Activated naive CD4-positive, alpha-beta T cell treated with anti-CD3 and anti-CD28 coated beads for 36 hours (primary cell): ENCODE measurements around the gene POLR1B. TPM values are rescaled to one million over a fixed set of nuclear protein-coding genes. Genes with fewer than 3 reads are reported as not detected.
"Not testable (repeated sequence)": the region's sequence is repeated elsewhere in the genome, so short reads cannot be mapped to it uniquely, and the experiment has no call there.

Source experiments
- CTCF ChIA-PET: fragments of 350-600 bp; sonication (Branson Sonifier 250); formaldehyde crosslinking; loops from one replicate; lab custom pipeline; 2021; ENCODE audit warnings: antibody characterized with exemption; lab: Charles Lee
- DNase-seq: peaks from one replicate; pipeline ENCODE4 v3.0.0-alpha.2; 2020
- H3K27ac Mint-ChIP-seq: one replicate; pipeline ENCODE4 v1.8.0; 2021; ENCODE audit warnings: mild to moderate bottlenecking, mixed read lengths
- H3K27me3 Mint-ChIP-seq: one replicate; pipeline ENCODE4 v1.8.0; 2021; ENCODE audit warnings: low read depth, mixed read lengths
- H3K36me3 Mint-ChIP-seq: one replicate; pipeline ENCODE4 v1.8.0; 2021; ENCODE audit warnings: low read depth, mixed read lengths
- H3K4me1 Mint-ChIP-seq: one replicate; pipeline ENCODE4 v1.8.0; 2021; ENCODE audit warnings: low read depth, mixed read lengths
- H3K4me3 Mint-ChIP-seq: one replicate; pipeline ENCODE4 v1.8.0; 2021; ENCODE audit warnings: mild to moderate bottlenecking, moderate library complexity, mixed read lengths
- H3K9me3 Mint-ChIP-seq: one replicate; pipeline ENCODE4 v1.8.0; 2021; ENCODE audit warnings: mixed read lengths
- intact Hi-C: fragments of 100-400 bp; cut with micrococcal nuclease; formaldehyde crosslinking; loops from one replicate; pipeline ENCODE4 v1.15.1; 2023
- total RNA-seq, 2 experiments: library from RNA; stranded (reverse); gene quantifications; one replicate each; pipeline ENCODE4 v1.2.3, GENCODE V29; 2021

Gene POLR1B
- total RNA-seq, 2 experiments from 2014 or later: 34.5 to 36.1 TPM

DNA sequence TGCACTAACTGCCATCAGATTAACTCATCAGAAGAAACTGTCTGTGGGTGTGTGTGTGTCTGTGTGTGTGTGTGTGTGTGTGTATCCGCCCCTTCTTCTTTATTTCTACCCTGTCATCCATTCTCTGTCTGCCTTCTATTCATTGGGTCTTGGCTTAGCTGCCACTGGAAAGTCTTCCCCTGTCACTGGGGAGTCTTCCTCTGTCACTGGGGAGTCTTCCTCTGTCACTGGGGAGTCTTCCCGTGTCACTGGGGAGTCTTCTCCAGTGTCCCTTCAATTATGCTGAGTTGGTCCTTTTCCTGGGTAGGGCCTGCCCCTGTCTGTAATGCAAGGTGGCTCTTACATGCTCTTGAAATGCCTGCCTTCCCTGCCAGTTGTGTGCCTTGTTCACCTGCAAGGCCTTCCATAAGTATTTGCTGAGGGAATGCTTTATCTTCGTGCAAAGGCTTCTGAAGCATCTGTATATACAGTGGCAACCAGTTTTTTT, 18.9 kb upstream of the POLR1B start:
- CTCF ChIA-PET: no interaction called here
- Mint-ChIP-seq H3K27me3 (no peaks in the 10 kb centered on the region), H3K27ac (no peak overlapping the region)

DNA sequence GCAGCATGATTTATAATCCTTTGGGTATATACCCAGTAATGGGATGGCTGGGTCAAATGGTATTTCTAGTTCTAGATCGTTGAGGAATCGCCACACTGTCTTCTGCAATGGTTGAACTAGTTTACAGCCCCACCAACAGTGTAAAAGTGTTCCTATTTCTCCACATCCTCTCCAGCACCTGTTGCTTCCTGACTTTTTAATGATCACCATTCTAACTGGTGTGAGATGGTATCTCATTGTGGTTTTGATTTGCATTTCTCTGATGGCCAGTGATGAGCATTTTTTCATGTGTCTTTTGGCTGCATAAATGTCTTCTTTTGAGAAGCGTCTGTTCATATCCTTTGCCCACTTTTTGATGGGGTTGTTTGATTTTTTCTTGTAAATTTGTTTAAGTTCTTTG, 18.0 kb upstream of the POLR1B start:
- CTCF ChIA-PET, H3K27ac Mint-ChIP-seq, H3K4me3 Mint-ChIP-seq, H3K4me1 Mint-ChIP-seq, H3K27me3 Mint-ChIP-seq, DNase-seq, H3K9me3 Mint-ChIP-seq: not testable (repeated sequence)
- intact Hi-C loops: loop anchor here (5.0 kb wide), 1 partner anchor 178 kb away; no protein-coding TSS in a partner anchor
- peaks cover 48% of the 10 kb centered on the region for H3K36me3 Mint-ChIP-seq

More for the DNA sequence above, 18.9 kb upstream of the POLR1B start:
- DNase-seq: no peak
- Mint-ChIP-seq H3K9me3 (no peaks in the 10 kb centered on the region), H3K36me3 (peaks cover 52% of the 10 kb centered on the region), H3K4me3 (no peak overlapping the region), H3K4me1 (no peaks in the 10 kb centered on the region)
- intact Hi-C loops: loop anchor here (5.0 kb wide), 1 partner anchor 179 kb away; no protein-coding TSS in a partner anchor

DNA sequence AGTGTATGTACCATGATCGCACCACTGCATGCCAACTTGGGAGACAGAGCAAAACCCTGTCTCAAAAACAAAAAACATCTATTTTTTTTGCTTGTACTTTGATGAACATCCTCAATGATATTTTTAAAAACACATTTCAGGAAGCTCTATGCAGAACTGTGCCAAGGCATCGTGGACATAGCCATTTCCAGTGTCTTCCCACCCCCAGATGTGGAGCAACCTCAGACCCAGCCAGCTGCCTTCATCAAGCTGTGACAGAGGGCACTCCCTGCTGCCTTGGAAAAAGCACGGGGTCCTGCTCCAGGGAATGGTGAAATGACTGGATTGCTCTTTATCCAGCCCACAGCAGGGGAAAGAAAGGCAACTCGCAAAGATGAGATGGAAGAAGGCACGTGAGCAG, 13.7 kb upstream of the POLR1B start:
- intact Hi-C loops: no loop called here
- Mint-ChIP-seq H3K27ac (no peak overlapping the region), H3K36me3 (peaks cover 34% of the 10 kb centered on the region)

DNA sequence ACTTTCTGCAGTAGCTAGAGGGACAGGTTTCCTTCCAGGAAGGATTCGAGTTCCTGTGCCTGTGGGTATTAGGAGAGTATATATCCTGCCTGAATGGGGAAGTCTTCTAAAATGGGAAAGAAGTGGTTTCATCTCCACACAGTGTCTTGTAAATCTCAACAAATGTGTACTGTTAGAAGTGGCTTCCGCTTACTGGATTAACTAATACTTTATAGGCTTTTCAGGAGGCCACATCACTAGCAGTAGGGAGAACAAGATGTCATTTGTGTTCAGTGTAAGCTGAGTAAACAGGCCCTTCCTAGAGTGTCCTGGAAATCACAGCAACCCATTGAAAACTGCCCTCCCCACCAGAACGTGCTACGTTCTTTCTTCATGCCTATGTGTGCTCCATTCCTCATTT, 12.5 kb upstream of the POLR1B start:
- H3K9me3 Mint-ChIP-seq: no peaks in the 10 kb centered on the region
- DNase-seq: no peak
- intact Hi-C loops: no loop called here
- no peaks in the 10 kb centered on the region for H3K27me3 Mint-ChIP-seq
- peaks cover 29% of the 10 kb centered on the region for H3K36me3 Mint-ChIP-seq
- H3K27ac Mint-ChIP-seq: no peak overlapping the region
- H3K4me3 Mint-ChIP-seq: no peak overlapping the region
- no peaks in the 10 kb centered on the region for H3K4me1 Mint-ChIP-seq
- CTCF ChIA-PET: no interaction called here

More for the DNA sequence above, 13.7 kb upstream of the POLR1B start:
- CTCF ChIA-PET: interaction anchor here (0.6 to 1.0 kb wide), 2 partner anchors 40 to 48 kb away, joined by 3 to 8 read pairs; no protein-coding TSS in a partner anchor
- no peak overlapping the region for H3K4me3 Mint-ChIP-seq
- no peaks in the 10 kb centered on the region for H3K27me3 Mint-ChIP-seq
- H3K9me3 Mint-ChIP-seq: no peaks in the 10 kb centered on the region
- H3K4me1 Mint-ChIP-seq: no peaks in the 10 kb centered on the region
- DNase-seq: no peak

DNA sequence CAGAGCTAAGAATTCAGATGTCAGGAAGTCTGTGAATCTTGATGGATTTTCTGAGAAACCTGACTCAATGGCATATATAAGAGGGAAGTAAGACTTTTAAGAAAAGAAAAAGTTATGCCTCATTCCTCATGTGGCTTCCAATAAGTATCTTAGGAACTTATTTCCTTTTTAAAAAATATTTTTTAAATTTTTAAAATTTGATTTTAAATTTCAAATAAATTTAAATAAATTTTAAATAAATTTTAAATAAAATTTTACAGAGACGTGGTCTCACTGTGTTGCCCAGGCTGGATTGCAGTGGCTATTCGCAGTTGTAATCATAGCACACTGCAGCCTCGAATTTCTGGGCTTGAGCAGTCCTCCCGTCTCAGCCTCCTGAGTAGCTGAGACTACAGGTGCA, 11.5 kb upstream of the POLR1B start:
- intact Hi-C loops: no loop called here
- no peak for DNase-seq
- Mint-ChIP-seq H3K4me1 (no peaks in the 10 kb centered on the region), H3K4me3 (no peak overlapping the region), H3K9me3 (no peaks in the 10 kb centered on the region), H3K36me3 (peaks cover 22% of the 10 kb centered on the region), H3K27me3 (no peaks in the 10 kb centered on the region), H3K27ac (no peak overlapping the region)
- CTCF ChIA-PET: no interaction called here

DNA sequence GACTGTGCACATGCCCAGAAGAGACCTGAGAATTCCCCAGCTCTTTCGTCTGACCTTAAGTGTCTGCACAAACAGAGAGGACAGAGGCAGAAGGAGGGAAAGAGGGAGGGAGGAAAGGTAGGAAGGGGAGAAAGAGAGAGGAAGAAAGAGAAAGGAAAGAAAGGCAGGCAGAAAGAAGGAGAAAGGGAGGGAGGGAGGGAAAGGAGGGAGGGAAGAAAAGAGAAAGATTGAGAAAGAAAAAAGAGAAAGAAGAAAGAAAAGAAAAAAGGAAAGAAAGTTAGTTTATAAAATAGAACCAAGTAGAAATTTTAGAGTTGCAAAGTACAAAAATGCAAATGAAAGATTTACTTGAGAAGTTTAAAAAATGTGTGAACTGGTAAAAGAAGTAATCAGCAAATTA, 7.4 kb upstream of the POLR1B start:
- no peaks in the 10 kb centered on the region for H3K27me3 Mint-ChIP-seq
- no peak overlapping the region for H3K4me3 Mint-ChIP-seq
- no peak overlapping the region for H3K27ac Mint-ChIP-seq
- H3K4me1 Mint-ChIP-seq: no peaks in the 10 kb centered on the region
- intact Hi-C loops: no loop called here
- no peaks in the 10 kb centered on the region for H3K9me3 Mint-ChIP-seq
- H3K36me3 Mint-ChIP-seq: peaks cover 15% of the 10 kb centered on the region
- CTCF ChIA-PET: no interaction called here
- no peak for DNase-seq

DNA sequence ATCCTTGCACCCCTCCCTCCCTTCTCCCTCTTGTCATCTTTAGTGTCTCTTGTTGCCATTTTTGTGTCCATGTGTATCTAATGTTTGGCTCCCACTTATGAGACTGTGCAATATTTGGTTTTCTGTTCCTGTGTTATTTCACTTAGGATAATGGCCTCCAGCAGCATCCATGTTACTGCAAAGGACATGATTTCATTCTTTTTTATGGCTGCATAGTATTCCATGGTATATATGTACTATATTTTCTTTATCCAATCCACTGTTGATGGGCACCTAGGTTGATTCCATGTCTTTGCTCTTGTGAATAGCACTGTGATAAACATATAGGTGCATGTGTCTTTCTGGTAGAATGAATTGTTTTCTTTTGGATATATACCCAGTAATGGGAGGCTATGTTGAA, 5.6 kb upstream of the POLR1B start:
- H3K9me3 Mint-ChIP-seq, H3K27me3 Mint-ChIP-seq, intact Hi-C loops, DNase-seq, CTCF ChIA-PET, H3K27ac Mint-ChIP-seq, H3K4me3 Mint-ChIP-seq: not testable (repeated sequence)
- Mint-ChIP-seq H3K4me1 (peaks cover 11% of the 10 kb centered on the region), H3K36me3 (peaks cover 10% of the 10 kb centered on the region)

DNA sequence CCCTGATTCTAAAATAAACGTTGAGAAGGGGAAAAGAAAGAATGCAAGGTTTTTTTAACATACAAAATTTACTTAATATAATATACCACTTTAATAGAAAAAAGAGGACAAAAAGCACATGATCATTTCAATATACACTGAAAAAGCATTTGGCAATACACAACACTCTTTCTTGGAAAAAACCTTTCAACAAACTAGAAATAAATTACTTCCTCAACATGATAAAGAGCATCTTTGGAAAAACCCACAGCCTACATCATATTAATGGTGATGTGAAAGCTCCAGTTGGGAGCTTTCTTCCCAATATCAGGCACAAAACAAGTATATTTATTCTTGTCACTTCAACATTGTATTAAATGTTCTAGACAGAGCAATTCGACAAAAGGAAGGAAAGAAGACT, 3.0 kb upstream of the POLR1B start:
- Mint-ChIP-seq H3K4me1 (peaks cover 11% of the 10 kb centered on the region), H3K9me3 (no peaks in the 10 kb centered on the region), H3K4me3 (no peak overlapping the region), H3K27ac (no peak overlapping the region), H3K36me3 (peaks cover 2% of the 10 kb centered on the region), H3K27me3 (no peaks in the 10 kb centered on the region)
- CTCF ChIA-PET: no interaction called here
- DNase-seq: no peak
- intact Hi-C loops: no loop called here

DNA sequence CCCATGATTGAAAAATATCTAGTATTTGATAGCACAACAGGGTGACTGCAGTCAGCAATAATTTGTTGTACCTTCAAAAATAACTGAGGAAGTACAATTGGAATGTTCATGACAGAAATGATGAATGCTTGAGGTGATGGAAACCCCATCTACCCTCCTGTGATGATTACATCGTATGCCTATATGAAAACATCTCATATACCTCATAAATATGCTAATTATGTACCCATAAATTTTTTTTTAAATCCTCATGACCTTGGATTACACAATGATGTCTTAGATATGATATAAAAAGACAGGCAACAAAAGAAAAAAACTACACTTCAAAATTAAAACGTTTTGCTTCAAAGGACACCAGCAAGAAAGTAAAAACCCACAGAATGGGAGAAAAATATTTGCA, 1.4 kb upstream of the POLR1B start:
- intact Hi-C loops: loop anchor here (5.0 kb wide), 1 partner anchor 659 kb away; the partner anchor contains the start of gene ANAPC1
- peaks cover 19% of the 10 kb centered on the region for H3K4me1 Mint-ChIP-seq
- H3K4me3 Mint-ChIP-seq: no peak overlapping the region
- no peaks in the 10 kb centered on the region for H3K27me3 Mint-ChIP-seq
- H3K9me3 Mint-ChIP-seq: no peaks in the 10 kb centered on the region
- DNase-seq: no peak
- H3K27ac Mint-ChIP-seq: no peak overlapping the region
- H3K36me3 Mint-ChIP-seq: peaks cover 2% of the 10 kb centered on the region
- CTCF ChIA-PET: no interaction called here

DNA sequence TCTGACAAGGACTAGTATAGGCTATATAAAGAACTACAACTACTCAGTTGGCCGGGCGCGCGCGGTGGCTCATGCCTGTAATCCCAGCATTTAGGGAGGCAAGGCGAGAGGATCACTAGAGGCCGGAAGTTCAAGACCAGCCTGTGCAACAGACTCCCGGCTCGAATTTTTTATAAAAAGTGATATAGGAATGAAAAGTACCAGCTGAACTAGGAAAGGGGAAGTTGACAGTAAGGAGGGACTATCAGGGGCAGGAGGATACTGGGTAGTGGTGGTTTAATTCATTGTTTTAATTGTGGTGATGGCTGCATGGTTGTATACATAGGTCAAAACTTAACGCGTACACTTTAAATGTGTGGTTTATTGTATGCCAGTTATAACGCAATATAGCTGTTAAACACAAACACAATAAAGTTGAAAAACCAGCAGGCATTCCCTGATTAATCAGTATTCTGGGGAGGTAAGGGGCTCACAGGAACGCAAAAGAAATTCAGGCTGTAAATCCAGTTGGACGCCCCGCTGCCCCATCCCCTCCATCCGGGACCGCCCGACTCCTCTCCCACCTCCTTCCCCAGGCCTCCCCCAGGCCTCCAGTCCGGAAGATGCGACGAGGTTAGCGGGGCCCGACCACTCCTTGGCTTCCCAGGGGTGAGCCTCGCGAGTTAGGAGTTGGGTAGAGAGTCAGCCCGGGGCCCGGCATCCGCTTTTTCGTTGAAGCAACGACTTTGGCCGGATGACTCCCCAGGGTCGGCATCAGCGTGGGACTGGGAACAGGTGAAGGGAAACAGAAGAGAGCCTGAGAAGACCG, 746 bp upstream of the POLR1B start:
- CTCF ChIA-PET: no interaction called here
- H3K9me3 Mint-ChIP-seq: no peaks in the 10 kb centered on the region
- no peak overlapping the region for H3K27ac Mint-ChIP-seq
- DNase-seq: peak; percentile 41
- no peaks in the 10 kb centered on the region for H3K27me3 Mint-ChIP-seq
- peaks cover 19% of the 10 kb centered on the region for H3K4me1 Mint-ChIP-seq
- intact Hi-C loops: loop anchor here (1.0 to 5.0 kb wide), 7 partner anchors 43 to 659 kb away; partner anchors contain the start of genes ANAPC1, CHCHD5, TMEM87B and ZC3H6
- no peak overlapping the region for H3K4me3 Mint-ChIP-seq
- peaks cover 2% of the 10 kb centered on the region for H3K36me3 Mint-ChIP-seq

DNA sequence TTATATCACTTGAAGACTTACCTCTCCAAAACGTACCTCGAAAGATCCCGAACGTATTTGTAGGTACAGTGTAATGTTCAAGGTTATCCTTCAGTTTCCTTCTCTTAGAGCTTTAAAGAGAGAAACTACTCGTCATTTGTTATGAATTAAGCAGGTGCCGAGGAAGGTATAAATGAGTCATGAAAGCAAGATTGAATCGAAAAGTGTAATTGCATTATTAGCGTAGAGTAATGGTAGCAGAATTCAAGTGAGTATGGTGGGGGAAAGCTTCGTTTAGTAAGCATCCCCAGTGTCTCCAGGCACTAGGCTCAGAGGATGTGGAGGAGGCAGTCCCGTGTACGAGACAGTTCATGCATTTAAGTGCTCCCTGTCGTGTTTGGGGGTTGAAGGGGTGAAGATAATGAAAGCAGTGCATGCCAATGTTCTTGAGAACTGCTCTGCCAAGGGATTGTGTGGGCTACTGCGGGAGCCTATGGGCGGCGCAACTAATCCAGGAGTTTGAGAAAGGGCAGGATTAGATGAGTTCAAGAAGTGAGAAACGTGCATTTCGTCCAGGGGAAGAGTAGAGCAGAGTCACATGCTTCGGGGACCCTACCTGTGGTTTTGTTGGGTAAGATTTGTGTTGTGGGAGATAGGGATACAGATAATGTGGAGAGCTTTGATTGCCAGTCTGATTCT, 858 bp downstream of the POLR1B start:
- DNase-seq: peak; percentile 32
- Mint-ChIP-seq H3K36me3 (peaks cover 3% of the 10 kb centered on the region), H3K27ac (no peak overlapping the region), H3K4me3 (no peak overlapping the region), H3K9me3 (no peaks in the 10 kb centered on the region), H3K27me3 (no peaks in the 10 kb centered on the region), H3K4me1 (peaks cover 19% of the 10 kb centered on the region)
- intact Hi-C loops: loop anchor here (1.0 to 5.0 kb wide), 8 partner anchors 41 to 661 kb away; partner anchors contain the start of genes ANAPC1, CHCHD5, TMEM87B and ZC3H6
- CTCF ChIA-PET: interaction anchor here (0.6 to 3.1 kb wide), 3 partner anchors 39 to 718 kb away, joined by 3 to 18 read pairs (median 7); no protein-coding TSS in a partner anchor

DNA sequence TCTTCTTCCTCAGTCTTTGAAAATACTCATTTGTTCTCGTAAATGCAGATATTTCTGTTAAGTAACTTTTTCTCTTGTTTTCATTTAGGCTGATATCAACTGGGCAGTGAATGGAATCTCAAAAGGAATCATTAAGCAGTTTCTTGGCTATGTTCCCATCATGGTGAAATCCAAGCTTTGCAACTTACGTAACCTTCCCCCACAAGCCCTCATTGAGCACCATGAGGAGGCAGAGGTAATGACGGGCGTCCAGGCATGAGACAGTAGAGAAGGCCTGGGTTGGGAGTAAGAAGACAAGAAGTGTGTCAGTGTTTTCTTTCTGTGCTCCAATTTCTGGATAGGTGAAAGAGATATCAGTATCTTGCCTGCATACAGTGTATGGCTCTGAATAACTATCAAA, 5.1 kb downstream of the POLR1B start:
- peaks cover 24% of the 10 kb centered on the region for H3K36me3 Mint-ChIP-seq
- DNase-seq: no peak
- H3K27me3 Mint-ChIP-seq: no peaks in the 10 kb centered on the region
- CTCF ChIA-PET: interaction anchor here (1.5 kb wide), 1 partner anchor 67 kb away, joined by 5 read pairs; no protein-coding TSS in a partner anchor
- H3K4me3 Mint-ChIP-seq: no peak overlapping the region
- peaks cover 15% of the 10 kb centered on the region for H3K4me1 Mint-ChIP-seq
- intact Hi-C loops: no loop called here
- no peak overlapping the region for H3K27ac Mint-ChIP-seq
- H3K9me3 Mint-ChIP-seq: no peaks in the 10 kb centered on the region
